Mesendoderm (in vitro differentiated cells): ENCODE measurements around the gene AQP3.
"Not testable (repeated sequence)": the region's sequence is repeated elsewhere in the genome, so short reads cannot be mapped to it uniquely, and the experiment has no call there.

ENCODE experiments used
- DNase-seq: peaks from one replicate; pipeline ENCODE4 v3.0.0; 2013
- H2AK5ac ChIP-seq: 2 replicates; pipeline ENCODE4 v1.6.1; 2013; ENCODE audit warnings: low read length, inconsistent platforms
- H2BK120ac ChIP-seq: 2 replicates; pipeline ENCODE4 v1.6.1; 2013; ENCODE audit warnings: low read depth, mild to moderate bottlenecking, low read length, moderate library complexity, mixed read lengths
- H2BK15ac ChIP-seq: replicated peaks from 2 replicates; pipeline ENCODE4 v1.6.1; 2013; ENCODE audit warnings: low read depth, mild to moderate bottlenecking, moderate library complexity
- H2BK5ac ChIP-seq: 2 replicates; pipeline ENCODE4 v1.6.1; 2013; ENCODE audit warnings: low read length, inconsistent platforms
- H3K18ac ChIP-seq: 2 replicates; pipeline ENCODE4 v1.6.1; 2013; ENCODE audit warnings: mild to moderate bottlenecking, low read length, mixed read lengths
- H3K23ac ChIP-seq: one replicate; pipeline ENCODE4 v1.6.1; 2013; ENCODE audit warnings: low read length
- H3K27ac ChIP-seq: 2 replicates; pipeline ENCODE4 v1.5.1; 2013; ENCODE audit warnings: low read depth, mild to moderate bottlenecking, inconsistent platforms, low read length, moderate library complexity
- H3K27me3 ChIP-seq: 2 replicates; pipeline ENCODE4 v1.6.1; 2013; ENCODE audit warnings: low read length, control low read depth, mild to moderate bottlenecking, inconsistent platforms; ENCODE audit not compliant: insufficient read depth, poor library complexity
- H3K36me3 ChIP-seq: 2 replicates; pipeline ENCODE4 v1.6.1; 2013; ENCODE audit warnings: low read length, inconsistent platforms; ENCODE audit not compliant: control insufficient read depth, insufficient read depth
- H3K4ac ChIP-seq: one replicate; pipeline ENCODE4 v1.6.1; 2013; ENCODE audit warnings: low read depth, mild to moderate bottlenecking, low read length, moderate library complexity
- H3K4me1 ChIP-seq: 2 replicates; pipeline ENCODE4 v1.6.1; 2013; ENCODE audit warnings: low read depth, low read length, inconsistent platforms; ENCODE audit not compliant: control insufficient read depth
- H3K4me2 ChIP-seq: 2 replicates; pipeline ENCODE4 v1.6.1; 2013; ENCODE audit warnings: low read length
- H3K4me3 ChIP-seq: 2 replicates; pipeline ENCODE4 v1.5.1; 2013; ENCODE audit warnings: mild to moderate bottlenecking, low read length
- H3K56ac ChIP-seq: one replicate; pipeline ENCODE4 v1.6.1; 2013; ENCODE audit warnings: low read length
- H3K79me1 ChIP-seq: 2 replicates; pipeline ENCODE4 v1.6.1; 2013; ENCODE audit warnings: low read length, inconsistent platforms
- H3K79me2 ChIP-seq: 2 replicates; pipeline ENCODE4 v1.6.1; 2013; ENCODE audit warnings: mild to moderate bottlenecking, low read length; ENCODE audit not compliant: control insufficient read depth, insufficient read depth
- H3K9ac ChIP-seq: 2 replicates; pipeline ENCODE4 v1.6.1; 2013; ENCODE audit warnings: low read length, inconsistent platforms
- H4K5ac ChIP-seq: one replicate; pipeline ENCODE4 v1.6.1; 2013; ENCODE audit warnings: low read length
- H4K8ac ChIP-seq: one replicate; pipeline ENCODE4 v1.6.1; 2013; ENCODE audit warnings: low read depth, mild to moderate bottlenecking, control low read depth, low read length, moderate library complexity
- WGBS: extraction: QIAGEN DNeasy Blood & Tissue Kit; methylation state at CpG from one replicate; pipeline ENCODE4 v1.1.7; 2013; ENCODE audit warnings: low lambda C conversion rate, missing lambda C conversion rate; ENCODE audit not compliant: insufficient coverage; ENCODE audit errors: extremely low coverage; 5-methylcytosine and 5-hydroxymethylcytosine counted together

AQP3 gene

DNA sequence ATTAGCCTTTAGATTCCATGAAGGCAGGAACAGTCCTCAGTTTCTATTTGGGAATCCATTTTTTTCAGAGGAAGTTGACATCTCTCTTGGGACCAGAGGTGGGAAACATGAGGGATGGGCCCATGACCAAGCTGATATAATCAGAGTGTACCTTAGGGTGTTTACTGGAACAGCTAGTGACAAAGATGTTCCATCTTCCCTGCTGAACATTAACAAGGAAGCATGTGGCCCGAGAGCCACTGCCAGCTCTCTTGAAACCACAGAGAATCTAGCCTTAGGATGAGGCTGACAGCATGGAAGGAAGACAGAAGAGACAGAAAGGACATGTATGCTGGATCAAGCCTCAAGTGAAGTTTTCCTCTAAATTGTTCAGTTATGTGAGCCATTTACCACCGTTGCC, 16.0 kb downstream of the AQP3 start:
- Histone ChIP-seq H2BK5ac (no peak overlapping the region), H3K4ac (no peak overlapping the region), H3K4me2 (no peak overlapping the region), H3K9ac (no peak overlapping the region), H3K18ac (no peak overlapping the region), H3K23ac (no peak overlapping the region), H4K8ac (no peak overlapping the region), H3K79me1 (no peaks in the 10 kb centered on the region), H4K5ac (no peak overlapping the region), H2AK5ac (no peak overlapping the region), H3K4me3 (no peak overlapping the region), H2BK120ac (no peak overlapping the region), H2BK15ac (no peak overlapping the region), H3K36me3 (no peaks in the 10 kb centered on the region), H3K56ac (no peak overlapping the region), H3K27me3 (no peaks in the 10 kb centered on the region), H3K79me2 (no peaks in the 10 kb centered on the region), H3K4me1 (peaks cover 5% of the 10 kb centered on the region), H3K27ac (no peak overlapping the region)
- no peak for DNase-seq
- no CpG with 5 or more reads among the region's 2 CpGs for WGBS

- H3K27me3 ChIP-seq, result no peaks in the 10 kb centered on the region
- H3K18ac ChIP-seq, result no peak overlapping the region
- DNase-seq, result no peak
- no peak overlapping the region for H3K27ac ChIP-seq
- no peak overlapping the region for H2BK5ac ChIP-seq
- no peak overlapping the region for H3K56ac ChIP-seq
- H3K23ac ChIP-seq, result no peak overlapping the region
- no peak overlapping the region for H4K5ac ChIP-seq
- no peak overlapping the region for H3K4me2 ChIP-seq
- no CpG with 5 or more reads among the region's 1 CpG for WGBS
- H3K4ac ChIP-seq, result no peak overlapping the region
- H3K79me2 ChIP-seq, result no peaks in the 10 kb centered on the region
- H2AK5ac ChIP-seq, result no peak overlapping the region
- no peaks in the 10 kb centered on the region for H3K36me3 ChIP-seq
- H3K79me1 ChIP-seq, result no peaks in the 10 kb centered on the region
- no peak overlapping the region for H4K8ac ChIP-seq
- H3K4me3 ChIP-seq, result no peak overlapping the region
- no peak overlapping the region for H3K9ac ChIP-seq
- peaks cover 3% of the 10 kb centered on the region for H3K4me1 ChIP-seq
- H2BK120ac ChIP-seq, result no peak overlapping the region
- no peak overlapping the region for H2BK15ac ChIP-seq
Measured at GRCh38 chr9:33430942-33431341, 16.5 kb downstream of the AQP3 start.

DNA sequence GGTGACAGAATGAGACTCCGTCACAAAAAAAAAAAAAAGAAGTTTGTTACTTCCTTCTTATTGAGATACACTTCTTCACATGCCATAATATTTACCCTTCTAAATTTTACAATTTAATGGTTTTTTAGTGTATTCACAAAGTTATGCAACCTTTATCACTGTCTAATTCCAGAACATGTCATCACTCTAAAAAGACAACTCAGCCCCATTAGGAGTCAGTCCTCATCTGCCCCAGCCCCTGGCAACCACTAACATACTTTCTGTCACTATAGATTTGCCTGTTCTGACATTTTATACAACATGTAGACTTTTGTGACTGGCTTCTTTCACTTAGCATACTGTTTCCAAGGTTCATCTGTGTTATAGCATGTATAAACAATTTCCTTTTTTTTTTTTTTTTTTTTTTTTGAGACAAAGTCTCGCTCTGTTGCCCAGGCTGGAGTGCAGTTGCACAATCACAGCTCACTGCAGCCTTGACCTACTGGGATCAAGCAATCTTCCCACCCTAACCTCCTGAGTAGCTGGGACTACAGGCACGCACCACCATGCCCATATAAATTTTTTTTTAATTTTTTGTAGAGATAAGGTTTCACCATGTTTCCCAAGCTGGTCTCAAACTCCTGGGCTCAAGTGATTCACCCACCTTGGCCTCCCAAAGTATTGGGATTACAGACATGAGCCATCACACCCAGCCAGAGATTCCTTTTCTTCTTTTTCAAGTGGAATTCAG, 18.0 kb downstream of the AQP3 start:
- Histone ChIP-seq H3K4me2 (no peak overlapping the region), H2BK5ac (no peak overlapping the region), H3K36me3 (no peaks in the 10 kb centered on the region), H3K27ac (no peak overlapping the region), H3K79me2 (no peaks in the 10 kb centered on the region), H3K9ac (no peak overlapping the region), H3K4me3 (no peak overlapping the region), H2BK120ac (no peak overlapping the region), H2BK15ac (no peak overlapping the region), H3K18ac (no peak overlapping the region), H3K27me3 (no peaks in the 10 kb centered on the region), H3K79me1 (no peaks in the 10 kb centered on the region), H3K56ac (no peak overlapping the region), H2AK5ac (no peak overlapping the region), H4K8ac (no peak overlapping the region), H3K4ac (no peak overlapping the region), H3K4me1 (no peaks in the 10 kb centered on the region), H3K23ac (no peak overlapping the region), H4K5ac (no peak overlapping the region)
- no peak for DNase-seq
- WGBS, result no CpG with 5 or more reads among the region's 3 CpGs

GRCh38 chr9:33426843-33427293, 20.5 kb downstream of the AQP3 start:
- Histone ChIP-seq H3K56ac (no peak overlapping the region), H2BK5ac (no peak overlapping the region)
- no CpG with 5 or more reads among the region's 7 CpGs for WGBS

GRCh38 chr9:33425128-33425533, 22.3 kb downstream of the AQP3 start:
- Histone ChIP-seq H3K36me3 (no peaks in the 10 kb centered on the region), H2AK5ac (no peak overlapping the region), H3K56ac (no peak overlapping the region), H4K5ac (no peak overlapping the region), H3K79me1 (no peaks in the 10 kb centered on the region), H3K4me3 (no peak overlapping the region), H3K79me2 (no peaks in the 10 kb centered on the region), H3K23ac (no peak overlapping the region), H2BK120ac (no peak overlapping the region), H3K4me1 (no peaks in the 10 kb centered on the region), H2BK5ac (no peak overlapping the region), H3K4me2 (no peak overlapping the region), H3K27me3 (no peaks in the 10 kb centered on the region), H2BK15ac (no peak overlapping the region), H3K27ac (no peak overlapping the region), H3K4ac (no peak overlapping the region), H3K18ac (no peak overlapping the region), H3K9ac (no peak overlapping the region), H4K8ac (no peak overlapping the region)
- WGBS, result no CpG with 5 or more reads among the region's 4 CpGs
- no peak for DNase-seq

More at GRCh38 chr9:33426843-33427293, 20.5 kb downstream of the AQP3 start:
- Histone ChIP-seq H3K9ac (no peak overlapping the region), H3K36me3 (no peaks in the 10 kb centered on the region), H3K4ac (no peak overlapping the region), H2BK120ac (no peak overlapping the region), H3K23ac (no peak overlapping the region), H3K4me3 (no peak overlapping the region), H3K4me2 (no peak overlapping the region), H4K5ac (no peak overlapping the region), H2BK15ac (no peak overlapping the region), H2AK5ac (no peak overlapping the region), H3K27ac (no peak overlapping the region), H3K4me1 (no peaks in the 10 kb centered on the region), H3K18ac (no peak overlapping the region), H3K27me3 (no peaks in the 10 kb centered on the region), H3K79me2 (no peaks in the 10 kb centered on the region), H3K79me1 (no peaks in the 10 kb centered on the region), H4K8ac (no peak overlapping the region)
- DNase-seq, result no peak

DNA sequence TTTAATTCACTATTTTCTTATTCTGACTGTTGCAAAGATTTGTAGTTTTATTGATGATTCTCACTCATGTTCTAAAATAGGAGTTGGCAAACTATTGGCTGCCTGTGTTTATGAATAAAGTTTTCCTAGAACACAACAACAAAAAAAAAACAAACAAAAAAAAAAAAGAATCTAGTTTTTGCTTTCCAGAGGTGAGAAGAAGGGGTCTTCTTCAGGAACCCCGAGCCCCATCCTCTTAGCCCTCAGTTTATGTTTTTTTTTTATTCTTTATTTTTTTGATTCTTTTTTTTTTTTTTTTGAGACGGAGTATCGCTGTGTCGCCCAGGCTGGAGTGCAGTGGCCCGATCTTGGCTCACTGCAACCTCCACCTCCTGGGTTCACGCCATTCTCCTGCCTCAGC, 22.9 kb downstream of the AQP3 start:
- H3K36me3 ChIP-seq, H3K4me3 ChIP-seq, H2BK120ac ChIP-seq, H3K4ac ChIP-seq, H3K79me1 ChIP-seq, DNase-seq, H2BK5ac ChIP-seq, H3K27me3 ChIP-seq, H3K79me2 ChIP-seq, H3K23ac ChIP-seq, H3K4me2 ChIP-seq, H4K8ac ChIP-seq, H2BK15ac ChIP-seq, H3K18ac ChIP-seq, H3K9ac ChIP-seq, H2AK5ac ChIP-seq, H3K56ac ChIP-seq, H3K4me1 ChIP-seq, H4K5ac ChIP-seq, H3K27ac ChIP-seq: not testable (repeated sequence)
- no CpG with 5 or more reads among the region's 6 CpGs for WGBS
